Upper lobe of left lung (tissue), 6 donors: ENCODE data around the gene PTBP1. TPM values are rescaled to one million over a fixed set of nuclear protein-coding genes. Genes with fewer than 3 reads are reported as not detected.

Source experiments
- ATAC-seq, 2 donors: fragments of 200-7000 bp; cut with Tn5 transposase; one replicate each; pipeline ENCODE4 v1.9.1; 2022; ENCODE audit warnings: mild to moderate bottlenecking in 2 of 2, moderate library complexity in 2 of 2; ENCODE audit not compliant: low FRiP score in 2 of 2
- DNase-seq, 2 donors: peaks; one replicate each; pipeline ENCODE4 v3.0.0-alpha.2; 2019 to 2020
- H3K27ac ChIP-seq, 4 donors: fragments of 200-600 bp; sonication (generic); one replicate each; pipeline ENCODE4 v1.5.1; 2016 to 2019
- H3K27me3 ChIP-seq, 4 donors: fragments of 200-600 bp; sonication (generic); one replicate each; pipeline ENCODE4 v1.5.1; 2017 to 2019
- H3K36me3 ChIP-seq, 4 donors: fragments of 200-600 bp; sonication (generic); one replicate each; pipeline ENCODE4 v1.5.1; 2016 to 2019
- H3K4me1 ChIP-seq, 4 donors: fragments of 200-600 bp; sonication (generic); one replicate each; pipeline ENCODE4 v1.5.1; 2018 to 2019
- H3K4me3 ChIP-seq, 4 donors: fragments of 200-600 bp; sonication (generic); one replicate each; pipeline ENCODE4 v1.5.1; 2017 to 2019; ENCODE audit warnings: mild to moderate bottlenecking in 2 of 4, moderate library complexity in 1 of 4
- H3K9me3 ChIP-seq, 4 donors: fragments of 200-600 bp; sonication (generic); one replicate each; pipeline ENCODE4 v1.5.1; 2018 to 2019
- CTCF ChIP-seq, 6 experiments: fragments of 450-650 bp in 4 of 6; fragments of 200-600 bp in 2 of 6; sonication (generic) in 2 of 6; IDR thresholded peaks; one replicate each; pipeline ENCODE4 v1.5.1; 2016 to 2019; ENCODE audit warnings: antibody characterized with exemption in 6 of 6
- EP300 ChIP-seq, 4 donors: sonication (generic); formaldehyde crosslinking; IDR thresholded peaks; one replicate each; pipeline ENCODE4 v1.5.1; 2017; ENCODE audit warnings: antibody characterized with exemption in 4 of 4, control low read depth in 2 of 4
- POLR2A ChIP-seq, 4 donors: fragments of 450-650 bp; IDR thresholded peaks; one replicate each; pipeline ENCODE4 v1.5.1; 2016 to 2017; ENCODE audit warnings: antibody characterized with exemption in 4 of 4, mild to moderate bottlenecking in 2 of 4
- POLR2AphosphoS5 ChIP-seq, 2 donors: sonication (generic); formaldehyde crosslinking; IDR thresholded peaks; one replicate each; pipeline ENCODE4 v1.5.1; 2017; ENCODE audit warnings: antibody characterized with exemption in 2 of 2
- WGBS, 2 donors: methylation state at CpG; one replicate each; pipeline ENCODE4 v1.1.5; 2017 to 2018; 5-methylcytosine and 5-hydroxymethylcytosine counted together
- total RNA-seq, 6 donors: library from RNA; depleted of rRNA in 4 of 6; stranded (reverse); fragments of >200 nt in 4 of 6; gene quantifications; one replicate each; pipeline versions ENCODE4 v1.1.0 to v1.2.1, GENCODE V29; 2016 to 2021
- donor health status: DM: no; HTN: no; CAD: no; lungs with moderate emphysema.
- donor health status: DM: no; HTN: yes; CAD: no; lungs with severe emphysema.

PTBP1 gene
- total RNA-seq, 6 donors from 2014 or later = 122 to 270 (median 219) TPM

- Histone ChIP-seq H3K4me1 (peaks cover 42 to 62% (median 58%) of the 10 kb centered on the region in 4 donors), H3K36me3 (peaks cover 0 to 25% (median 9%) of the 10 kb centered on the region in 4 donors), H3K27ac (peak overlapping the region; percentile 83 to 100 (median 94)), H3K4me3 (peak overlapping the region; percentile 71 to 98 (median 92)), H3K27me3 (no peaks in the 10 kb centered on the region), H3K9me3 (no peaks in the 10 kb centered on the region)
- WGBS, 2 donors = 80 to 82% methylated on average over 9 to 36 of the region's 39 CpGs
- no peak for ATAC-seq
- DNase-seq = peak in 1 of 2 donors; percentile 56
- no peak for TF ChIP-seq CTCF (IDR thresholded peaks at IDR 0.05)
- no peak for TF ChIP-seq POLR2AphosphoS5 (IDR thresholded peaks at IDR 0.05)
- TF ChIP-seq POLR2A (IDR thresholded peaks at IDR 0.05) = no peak
- no peak for TF ChIP-seq EP300 (IDR thresholded peaks at IDR 0.05)
Measured at GRCh38 chr19:795691-796581, 1.3 kb upstream of the PTBP1 start.

- ATAC-seq (peak; percentile 19 to 66), DNase-seq (peak; percentile 82 to 98)
- H3K4me3 ChIP-seq = peak overlapping the region; percentile 82 to 98 (median 92)
- peaks cover 0 to 41% (median 17%) of the 10 kb centered on the region in 4 donors for H3K36me3 ChIP-seq
- H3K27ac ChIP-seq = peak overlapping the region; percentile 95 to 100 (median 98)
- 0 to 1% methylated on average over 2 to 66 of the region's 129 CpGs for WGBS, 2 donors
- no peaks in the 10 kb centered on the region for H3K27me3 ChIP-seq
- peak; percentile 65 to 83 for TF ChIP-seq POLR2AphosphoS5 (IDR thresholded peaks at IDR 0.05)
- TF ChIP-seq EP300 (IDR thresholded peaks at IDR 0.05) = peak in 1 of 4 donors; percentile 80
- TF ChIP-seq POLR2A (IDR thresholded peaks at IDR 0.05) = peak in 2 of 4 donors; percentile 19 to 23
- TF ChIP-seq CTCF (IDR thresholded peaks at IDR 0.05) = peak in 4 of 6 experiments; percentile 5 to 51 (median 20)
- H3K9me3 ChIP-seq = no peaks in the 10 kb centered on the region
- H3K4me1 ChIP-seq = peaks cover 57 to 68% (median 60%) of the 10 kb centered on the region in 4 donors
Measured at GRCh38 chr19:797528-798414, 519 bp downstream of the PTBP1 start.

- peak overlapping the region; percentile 82 to 98 (median 92) for H3K4me3 ChIP-seq
- H3K4me1 ChIP-seq = peaks cover 60 to 71% (median 64%) of the 10 kb centered on the region in 4 donors
- DNase-seq = peak in 1 of 2 donors; percentile 88
- ATAC-seq = no peak
- 2% methylated on average over 9 to 28 of the region's 44 CpGs for WGBS, 2 donors
- H3K27ac ChIP-seq = peak overlapping the region; percentile 95 to 100 (median 98)
- TF ChIP-seq EP300 (IDR thresholded peaks at IDR 0.05) (no peak), CTCF (IDR thresholded peaks at IDR 0.05) (no peak), POLR2AphosphoS5 (IDR thresholded peaks at IDR 0.05) (no peak), POLR2A (IDR thresholded peaks at IDR 0.05) (no peak)
- H3K9me3 ChIP-seq = no peaks in the 10 kb centered on the region
- H3K27me3 ChIP-seq = no peaks in the 10 kb centered on the region
- peaks cover under 1 to 49% (median 21%) of the 10 kb centered on the region in 4 donors for H3K36me3 ChIP-seq
Measured at GRCh38 chr19:798415-799075, 1.3 kb downstream of the PTBP1 start.

- Histone ChIP-seq H3K4me3 (peak overlapping the region; percentile 82 to 98 (median 92)), H3K4me1 (peaks cover 60 to 74% (median 67%) of the 10 kb centered on the region in 4 donors), H3K9me3 (no peaks in the 10 kb centered on the region), H3K27ac (peak overlapping the region; percentile 95 to 100 (median 98)), H3K27me3 (no peaks in the 10 kb centered on the region), H3K36me3 (peaks cover 7 to 56% (median 28%) of the 10 kb centered on the region in 4 donors)
- 8 to 9% methylated on average over 27 to 28 of the region's 28 CpGs for WGBS, 2 donors
- peak in 1 of 2 donors; percentile 81 for DNase-seq
- TF ChIP-seq CTCF (IDR thresholded peaks at IDR 0.05) = no peak
- TF ChIP-seq POLR2AphosphoS5 (IDR thresholded peaks at IDR 0.05) = no peak
- TF ChIP-seq EP300 (IDR thresholded peaks at IDR 0.05) = no peak
- no peak for TF ChIP-seq POLR2A (IDR thresholded peaks at IDR 0.05)
- no peak for ATAC-seq
Measured at GRCh38 chr19:799076-799881, 2.0 kb downstream of the PTBP1 start.
